Activated T-helper 1 cell treated with Interleukin-2 at 50 U/mL for 16 hours (primary cell): ENCODE results near the gene KLK14.
A peak's percentile ranks its signal among the peaks of the same experiment; 100 is the strongest.

Experiments
- DNase-seq: peaks from one replicate; pipeline ENCODE4 v3.0.0-alpha.2; 2020; ENCODE audit warnings: low read depth

Gene KLK14

GRCh38 chr19:51108066-51108804 is 25.5 kb upstream of the KLK14 start, which contains the start of gene CTU1:
CTU1 (minus strand) TSS chr19:51108409; CDS start chr19:51104569, 3,840 bp downstream.
- DNase-seq = peak; percentile 98

- DNase-seq = no peak
Measured at GRCh38 chr19:51107406-51108065, 24.8 kb upstream of the KLK14 start.

- DNase-seq = no peak
Measured at GRCh38 chr19:51103926-51104341, 21.2 kb upstream of the KLK14 start.

GRCh38 chr19:51102991-51103390 is 20.3 kb upstream of the KLK14 start:
- no peak for DNase-seq

- DNase-seq = no peak
Measured at GRCh38 chr19:51101171-51101865, 18.6 kb upstream of the KLK14 start.

GRCh38 chr19:51100601-51101000 is 17.9 kb upstream of the KLK14 start:
- DNase-seq = no peak

- no peak for DNase-seq
Measured at GRCh38 chr19:51099047-51099382, 16.3 kb upstream of the KLK14 start.

- peak; percentile 43 for DNase-seq
Measured at GRCh38 chr19:51098365-51099046, 15.8 kb upstream of the KLK14 start.

- no peak for DNase-seq
Measured at GRCh38 chr19:51097796-51098195, 15.1 kb upstream of the KLK14 start.

- peak; percentile 54 for DNase-seq
Measured at GRCh38 chr19:51097166-51097738, 14.6 kb upstream of the KLK14 start.

GRCh38 chr19:51096473-51097165 is 13.9 kb upstream of the KLK14 start:
- DNase-seq = no peak

GRCh38 chr19:51094696-51095279 is 12.1 kb upstream of the KLK14 start:
- no peak for DNase-seq

- no peak for DNase-seq
Measured at GRCh38 chr19:51093510-51094345, 11.0 kb upstream of the KLK14 start.

- DNase-seq = no peak
Measured at GRCh38 chr19:51093101-51093500, 10.4 kb upstream of the KLK14 start.

- no peak for DNase-seq
Measured at GRCh38 chr19:51091895-51092873, 9.5 kb upstream of the KLK14 start.

- DNase-seq = no peak
Measured at GRCh38 chr19:51091126-51091525, 8.4 kb upstream of the KLK14 start.

- DNase-seq = no peak
Measured at GRCh38 chr19:51090471-51090870, 7.8 kb upstream of the KLK14 start.

GRCh38 chr19:51089786-51090185 is 7.1 kb upstream of the KLK14 start:
- DNase-seq = no peak
